ENCODE measurements around the gene RSU1.

DNA sequence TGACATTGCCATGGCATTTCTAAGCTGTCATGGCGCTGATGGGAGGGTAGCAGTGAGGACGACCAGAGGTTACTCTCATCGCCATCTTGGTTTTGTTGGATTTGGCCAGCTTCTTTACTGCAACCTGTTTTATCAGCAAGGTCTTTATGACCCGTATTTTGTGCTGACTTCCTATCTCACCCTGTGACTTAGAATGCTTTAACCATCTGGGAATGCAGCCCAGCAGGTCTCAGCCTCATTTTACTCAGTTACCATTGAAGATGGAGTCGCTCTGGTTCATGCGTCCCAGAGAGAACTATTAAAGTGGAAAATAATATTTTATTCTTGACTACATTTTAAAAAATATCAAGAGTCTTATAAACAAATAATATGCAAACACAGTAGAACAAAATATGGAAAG is 131.7 kb downstream of the RSU1 start:
- TF ChIP-seq CTCF (IDR thresholded peaks at IDR 0.05; ENCODE audit: low read length), result no peak
- TF ChIP-seq EZH2 (IDR thresholded peaks at IDR 0.05; ENCODE audit: borderline replicate concordance, low read length), result no peak

All from OCI-LY1 (cell line).